ENCODE data around the gene GOLGA6L2. TPM values are rescaled to one million over a fixed set of nuclear protein-coding genes. Genes with fewer than 3 reads are reported as not detected.

Gene GOLGA6L2
- polyA plus RNA-seq, 1 experiment: not detected

GRCh38 chr15:23395832-23396231 is 51.2 kb downstream of the GOLGA6L2 start:
- no peak overlapping the region for H3K4me3 ChIP-seq (ENCODE audit: low read depth, low read length)
- no peak for TF ChIP-seq CTCF (IDR thresholded peaks at IDR 0.05; ENCODE audit: insufficient read depth, low read depth, low read length)
- DNase-seq (ENCODE audit: low read depth): no peak
- POLR2A ChIA-PET: no interaction called here
- CTCF ChIA-PET: no interaction called here
- H3K36me3 ChIP-seq (ENCODE audit: control insufficient read depth, insufficient read depth, low read length): no peaks in the 10 kb centered on the region
- no peaks in the 10 kb centered on the region for H3K27me3 ChIP-seq (ENCODE audit: control insufficient read depth, insufficient read depth, low read length)

GRCh38 chr15:23395030-23395692 is 51.9 kb downstream of the GOLGA6L2 start:
- H3K27me3 ChIP-seq (ENCODE audit: control insufficient read depth, insufficient read depth, low read length): no peaks in the 10 kb centered on the region
- CTCF ChIA-PET: no interaction called here
- POLR2A ChIA-PET: no interaction called here
- H3K4me3 ChIP-seq (ENCODE audit: low read depth, low read length): no peak overlapping the region
- no peaks in the 10 kb centered on the region for H3K36me3 ChIP-seq (ENCODE audit: control insufficient read depth, insufficient read depth, low read length)
- TF ChIP-seq CTCF (IDR thresholded peaks at IDR 0.05; ENCODE audit: insufficient read depth, low read depth, low read length): no peak
- DNase-seq (ENCODE audit: low read depth): no peak

Other genes with a start within 250 kb of the GOLGA6L2 start
- not detected in 2 replicates for gene GOLGA6L26, start 113.0 kb downstream of the GOLGA6L2 start, polyA plus RNA-seq (2011; rRNA removed)
- gene GOLGA8S, start 92.5 kb downstream of the GOLGA6L2 start, polyA plus RNA-seq (2011; rRNA removed): 0.01 and 0.04 TPM in 2 replicates
- gene MKRN3, start 118.4 kb upstream of the GOLGA6L2 start, polyA plus RNA-seq (2011; rRNA removed): 0.34 and 0.43 TPM in 2 replicates
- 0.02 and 0.04 TPM in 2 replicates for gene MAGEL2, start 200.6 kb upstream of the GOLGA6L2 start, polyA plus RNA-seq (2011; rRNA removed)
- gene NDN, start 240.1 kb upstream of the GOLGA6L2 start, polyA plus RNA-seq (2011; rRNA removed): 44.8 and 49.7 TPM in 2 replicates